ENCODE results near the gene RAVER2. TPM values are rescaled to one million over a fixed set of nuclear protein-coding genes. Genes with fewer than 3 reads are reported as not detected.

Gene RAVER2
- polyA plus RNA-seq, 3 donors: 0.38 to 1.3 (median 0.69) TPM

GRCh38 chr1:64829411-64830029, 84.6 kb downstream of the RAVER2 start:
- no peak for DNase-seq
- Histone ChIP-seq H2AFZ (ENCODE audit: insufficient read depth, low read depth, low read length, poor library complexity, severe bottlenecking) (no peak overlapping the region), H3K36me3 (replicated peaks in 1 of 2; ENCODE audit: control insufficient read depth in 1 of 2, insufficient read depth in 2 of 2, low read length in 2 of 2) (peaks cover 27 to 39% of the 10 kb centered on the region in 2 donors), H3K79me2 (ENCODE audit: insufficient read depth, low read length) (no peaks in the 10 kb centered on the region), H3K4me3 (replicated peaks in 1 of 3; ENCODE audit: low read depth in 2 of 3, low read length in 3 of 3) (no peak overlapping the region), H3K4me1 (ENCODE audit: control insufficient read depth in 1 of 2, insufficient read depth in 2 of 2, low read length in 2 of 2) (peaks cover 8% of the 10 kb centered on the region in 2 donors), H3K27ac (ENCODE audit: low read depth in 1 of 2, low read length in 2 of 2) (no peak overlapping the region), H3K27me3 (ENCODE audit: control insufficient read depth in 2 of 2, insufficient read depth in 2 of 2, low read length in 2 of 2) (no peaks in the 10 kb centered on the region), H3K4me2 (replicated peaks; ENCODE audit: extremely low read depth, low read length, poor library complexity, severe bottlenecking) (no peak overlapping the region), H4K20me1 (ENCODE audit: insufficient read depth, low read length) (no peaks in the 10 kb centered on the region), H3K9me3 (replicated peaks in 1 of 2; ENCODE audit: control insufficient read depth in 1 of 2, insufficient read depth in 1 of 2, low read length in 2 of 2) (no peaks in the 10 kb centered on the region), H3K9ac (ENCODE audit: insufficient read depth, low read length, poor library complexity, severe bottlenecking) (no peak overlapping the region)
- WGBS (ENCODE audit: insufficient coverage): 94% methylated on average over 5 of the region's 8 CpGs
- Mint-ChIP-seq H3K9me3 (no peaks in the 10 kb centered on the region), H3K4me3 (no peak overlapping the region), H3K27me3 (ENCODE audit: low read depth in 3 of 3) (no peaks in the 10 kb centered on the region), H3K36me3 (peaks cover 30 to 33% of the 10 kb centered on the region in 2 donors), H3K27ac (peak overlapping the region in 2 of 7 donors; percentile 13 to 27), H3K4me1 (peaks cover 10% of the 10 kb centered on the region)
- intact Hi-C loops (cut with micrococcal nuclease): no loop called here
- no peak for TF ChIP-seq CTCF (IDR thresholded peaks at IDR 0.05)

DNA sequence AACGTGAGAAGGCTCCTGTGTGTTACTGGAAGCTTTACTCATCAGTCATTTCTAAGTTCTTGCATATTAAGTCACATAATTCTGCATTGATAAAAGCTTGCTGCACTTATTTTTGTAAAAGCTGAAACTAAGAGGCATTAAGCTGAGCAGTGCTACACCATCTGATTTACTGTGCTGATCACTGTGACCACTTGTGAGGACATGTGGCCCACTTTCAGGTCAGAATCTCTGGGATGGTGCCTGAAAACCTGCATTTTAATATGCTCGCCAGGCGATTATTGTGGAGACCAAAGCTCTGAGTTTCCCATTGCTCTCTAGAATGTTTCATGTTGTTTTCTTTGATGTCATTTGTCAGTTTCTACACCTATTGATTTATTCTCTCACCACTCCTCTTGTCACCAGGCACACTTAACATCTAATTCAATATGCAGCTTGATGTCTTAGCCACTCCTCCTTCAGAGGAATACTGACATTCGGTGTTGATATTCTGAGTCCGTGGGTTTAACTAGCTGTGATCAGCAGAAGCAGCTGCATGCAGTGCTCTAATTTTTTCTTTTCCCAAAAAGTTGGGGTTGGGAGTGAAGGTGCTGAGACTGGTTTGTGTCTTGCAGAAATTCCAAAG, 85.3 kb downstream of the RAVER2 start:
- H3K4me3 Mint-ChIP-seq: no peak overlapping the region
- no peaks in the 10 kb centered on the region for H3K79me2 ChIP-seq (ENCODE audit: insufficient read depth, low read length)
- H3K9me3 ChIP-seq (replicated peaks in 1 of 2; ENCODE audit: control insufficient read depth in 1 of 2, insufficient read depth in 1 of 2, low read length in 2 of 2): no peaks in the 10 kb centered on the region
- peaks cover 10% of the 10 kb centered on the region for H3K4me1 Mint-ChIP-seq
- H3K9me3 Mint-ChIP-seq: no peaks in the 10 kb centered on the region
- peaks cover 33 to 45% of the 10 kb centered on the region in 2 donors for H3K36me3 ChIP-seq (replicated peaks in 1 of 2; ENCODE audit: control insufficient read depth in 1 of 2, insufficient read depth in 2 of 2, low read length in 2 of 2)
- peaks cover 34 to 39% of the 10 kb centered on the region in 2 donors for H3K36me3 Mint-ChIP-seq
- no peak overlapping the region for H2AFZ ChIP-seq (ENCODE audit: insufficient read depth, low read depth, low read length, poor library complexity, severe bottlenecking)
- no peaks in the 10 kb centered on the region for H3K27me3 Mint-ChIP-seq (ENCODE audit: low read depth in 3 of 3)
- H3K27ac Mint-ChIP-seq: peak overlapping the region in 1 of 7 donors; percentile 27
- no peak for DNase-seq
- TF ChIP-seq CTCF (IDR thresholded peaks at IDR 0.05): no peak
- H4K20me1 ChIP-seq (ENCODE audit: insufficient read depth, low read length): no peaks in the 10 kb centered on the region
- no peak overlapping the region for H3K4me3 ChIP-seq (replicated peaks in 1 of 3; ENCODE audit: low read depth in 2 of 3, low read length in 3 of 3)
- 100% methylated on average over 2 of the region's 5 CpGs for WGBS (ENCODE audit: insufficient coverage)
- peaks cover 8% of the 10 kb centered on the region in 2 donors for H3K4me1 ChIP-seq (ENCODE audit: control insufficient read depth in 1 of 2, insufficient read depth in 2 of 2, low read length in 2 of 2)
- H3K9ac ChIP-seq (ENCODE audit: insufficient read depth, low read length, poor library complexity, severe bottlenecking): no peak overlapping the region
- H3K27ac ChIP-seq (ENCODE audit: low read depth in 1 of 2, low read length in 2 of 2): no peak overlapping the region
- no peak overlapping the region for H3K4me2 ChIP-seq (replicated peaks; ENCODE audit: extremely low read depth, low read length, poor library complexity, severe bottlenecking)
- no peaks in the 10 kb centered on the region for H3K27me3 ChIP-seq (ENCODE audit: control insufficient read depth in 2 of 2, insufficient read depth in 2 of 2, low read length in 2 of 2)
- intact Hi-C loops (cut with micrococcal nuclease): no loop called here

Data from CD14-positive monocyte (primary cell).